ENCODE results near the gene KIAA1191.
"Not testable (repeated sequence)": the region's sequence is repeated elsewhere in the genome, so short reads cannot be mapped to it uniquely, and the experiment has no call there.

- not testable (repeated sequence) for TF ChIP-seq CTCF, POLR2AphosphoS5, POLR2A (IDR thresholded peaks at IDR 0.05)
Observed at GRCh38 chr5:176305356-176305755, 56.2 kb downstream of the KIAA1191 start.

Measured in breast epithelium (tissue), 3 donors.